Prostate gland (tissue), 2 donors: Measurements from ENCODE around the gene EIF2D.

Experiments used
- POLR2A ChIP-seq: fragments of 450-650 bp; IDR thresholded peaks from one replicate; pipeline ENCODE4 v1.6.1; 2016; ENCODE audit warnings: antibody characterized with exemption, mild to moderate bottlenecking
- POLR2AphosphoS5 ChIP-seq: sonication (generic); formaldehyde crosslinking; IDR thresholded peaks from one replicate; pipeline ENCODE4 v1.6.1; 2017; ENCODE audit warnings: antibody characterized with exemption
- TF ChIP-seq, protein P1 (sequence below), 4 experiments: fragments of 200-600 bp in 2 of 4; fragments of 450-650 bp in 2 of 4; sonication (generic) in 2 of 4; IDR thresholded peaks; 1 replicate in 3 of 4; 2 replicates in 1 of 4; pipeline ENCODE4 v1.5.1; 2016 to 2019; ENCODE audit warnings: antibody characterized with exemption in 4 of 4, mild to moderate bottlenecking in 2 of 4, moderate library complexity in 2 of 4

DNA sequence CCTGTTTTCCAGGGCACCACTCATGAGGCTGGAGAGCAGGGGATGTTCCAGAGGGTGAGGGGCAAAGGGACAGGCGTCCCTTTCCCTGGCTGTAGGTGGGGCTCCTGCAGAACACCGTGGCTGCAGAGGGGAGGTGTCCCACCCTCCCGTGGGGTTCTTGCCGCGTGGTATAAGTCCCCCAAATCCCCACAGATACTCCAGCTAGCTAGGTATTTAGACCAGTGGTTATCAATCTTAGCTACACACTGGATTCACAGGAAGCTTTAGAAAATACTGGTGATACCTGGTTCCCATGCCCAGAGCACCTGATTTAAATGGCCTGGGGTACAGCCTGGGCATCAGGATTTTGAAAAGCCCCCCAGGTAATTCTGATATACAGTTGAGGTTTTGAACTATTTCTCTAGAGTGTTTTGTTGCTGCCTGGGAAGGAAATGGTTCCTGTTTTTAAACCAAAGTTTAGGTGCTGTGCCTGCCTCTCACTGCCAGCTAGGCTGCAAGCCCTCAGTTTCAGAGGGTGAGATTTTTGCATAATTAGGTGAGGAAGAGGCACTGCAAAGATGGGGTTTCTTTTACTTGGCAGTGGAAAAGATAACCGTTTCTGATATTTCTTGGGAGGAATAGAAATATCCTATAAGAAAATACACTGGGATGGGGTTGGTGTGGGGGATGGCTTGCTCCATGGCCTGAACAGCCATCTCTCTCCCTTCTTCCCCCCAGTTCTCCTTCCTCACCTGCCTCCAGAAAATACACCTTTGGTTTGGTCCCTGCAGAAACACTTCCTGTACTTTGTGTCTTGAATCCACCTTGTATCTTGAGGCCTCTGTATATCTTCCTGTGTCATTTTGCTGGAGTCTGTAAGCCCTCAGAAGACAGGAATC lies 53.2 kb downstream of the EIF2D start:
- TF ChIP-seq, protein P1, sequence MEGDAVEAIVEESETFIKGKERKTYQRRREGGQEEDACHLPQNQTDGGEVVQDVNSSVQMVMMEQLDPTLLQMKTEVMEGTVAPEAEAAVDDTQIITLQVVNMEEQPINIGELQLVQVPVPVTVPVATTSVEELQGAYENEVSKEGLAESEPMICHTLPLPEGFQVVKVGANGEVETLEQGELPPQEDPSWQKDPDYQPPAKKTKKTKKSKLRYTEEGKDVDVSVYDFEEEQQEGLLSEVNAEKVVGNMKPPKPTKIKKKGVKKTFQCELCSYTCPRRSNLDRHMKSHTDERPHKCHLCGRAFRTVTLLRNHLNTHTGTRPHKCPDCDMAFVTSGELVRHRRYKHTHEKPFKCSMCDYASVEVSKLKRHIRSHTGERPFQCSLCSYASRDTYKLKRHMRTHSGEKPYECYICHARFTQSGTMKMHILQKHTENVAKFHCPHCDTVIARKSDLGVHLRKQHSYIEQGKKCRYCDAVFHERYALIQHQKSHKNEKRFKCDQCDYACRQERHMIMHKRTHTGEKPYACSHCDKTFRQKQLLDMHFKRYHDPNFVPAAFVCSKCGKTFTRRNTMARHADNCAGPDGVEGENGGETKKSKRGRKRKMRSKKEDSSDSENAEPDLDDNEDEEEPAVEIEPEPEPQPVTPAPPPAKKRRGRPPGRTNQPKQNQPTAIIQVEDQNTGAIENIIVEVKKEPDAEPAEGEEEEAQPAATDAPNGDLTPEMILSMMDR (IDR thresholded peaks at IDR 0.05), result no peak
- TF ChIP-seq POLR2AphosphoS5 (no peak), POLR2A (no peak)
